ENCODE results near the gene FGFRL1.

- no peak for TF ChIP-seq CTCF (IDR thresholded peaks at IDR 0.05)
- no peak for TF ChIP-seq POLR2AphosphoS5 (IDR thresholded peaks at IDR 0.05)
- no peak for TF ChIP-seq POLR2A (IDR thresholded peaks at IDR 0.05)
These were observed 31.7 kb downstream of the FGFRL1 start for GRCh38 chr4:1043162-1043561.

All from breast epithelium (tissue), 3 donors.